Stimulated activated naive B cell treated with anti-CD40 and anti-IgM and Interleukin-4, amounts not matched to agents 10 μg/mL and 1 μg/mL and 100 μg/mL, for 72 hours (primary cell): ENCODE measurements around the gene SPATA2.

Source experiments
- ATAC-seq, 2 donors: fragments of 150-1000 bp; cut with Tn5 transposase; replicated peaks; 2 replicates each; pipeline ENCODE4 v1.10.0; 2021; ENCODE audit warnings: moderate library complexity in 1 of 2
- DNase-seq: peaks from one replicate; pipeline ENCODE4 v3.0.0; 2021
- H3K27ac Mint-ChIP-seq: one replicate; pipeline ENCODE4 v1.8.0; 2022; ENCODE audit warnings: mild to moderate bottlenecking, mixed read lengths
- H3K27me3 Mint-ChIP-seq, 2 donors: one replicate each; pipeline ENCODE4 v1.8.0; 2022; ENCODE audit warnings: mixed read lengths in 2 of 2
- H3K36me3 Mint-ChIP-seq, 2 donors: one replicate each; pipeline ENCODE4 v1.8.0; 2022; ENCODE audit warnings: mixed read lengths in 2 of 2, mild to moderate bottlenecking in 1 of 2
- H3K4me1 Mint-ChIP-seq, 2 donors: one replicate each; pipeline ENCODE4 v1.8.0; 2022; ENCODE audit warnings: mixed read lengths in 2 of 2, mild to moderate bottlenecking in 1 of 2
- H3K4me3 Mint-ChIP-seq, 2 donors: one replicate each; pipeline ENCODE4 v1.8.0; 2022; ENCODE audit warnings: mild to moderate bottlenecking in 2 of 2, mixed read lengths in 2 of 2, moderate library complexity in 1 of 2
- H3K9me3 Mint-ChIP-seq, 2 donors: one replicate each; pipeline ENCODE4 v1.8.0; 2022; ENCODE audit warnings: mixed read lengths in 2 of 2, mild to moderate bottlenecking in 1 of 2

The SPATA2 gene

GRCh38 chr20:49854190-49854875, 61.0 kb downstream of the SPATA2 start:
- Mint-ChIP-seq H3K4me3 (no peak overlapping the region), H3K27ac (no peak overlapping the region), H3K27me3 (no peaks in the 10 kb centered on the region), H3K36me3 (peaks cover 31 to 50% of the 10 kb centered on the region in 2 donors), H3K9me3 (no peaks in the 10 kb centered on the region), H3K4me1 (no peaks in the 10 kb centered on the region)
- no peak for DNase-seq
- ATAC-seq: no peak

GRCh38 chr20:49853640-49854039, 61.7 kb downstream of the SPATA2 start:
- ATAC-seq (no peak), DNase-seq (no peak)
- no peaks in the 10 kb centered on the region for H3K27me3 Mint-ChIP-seq
- peaks cover 35 to 52% of the 10 kb centered on the region in 2 donors for H3K36me3 Mint-ChIP-seq
- no peak overlapping the region for H3K4me3 Mint-ChIP-seq
- no peak overlapping the region for H3K27ac Mint-ChIP-seq
- H3K9me3 Mint-ChIP-seq: no peaks in the 10 kb centered on the region
- no peaks in the 10 kb centered on the region for H3K4me1 Mint-ChIP-seq
